Mammary epithelial cell (primary cell): ENCODE measurements around the gene UBE2N.

Experiments
- EZH2 ChIP-seq: IDR thresholded peaks from 2 replicates; pipeline ENCODE4 v1.6.1; 2012; ENCODE audit warnings: low read length, inconsistent platforms, borderline replicate concordance
- TF ChIP-seq, protein P1 (sequence below), 2 donors: IDR thresholded peaks in 1 of 2; conservative IDR thresholded peaks in 1 of 2; 2 replicates each; pipeline ENCODE4 v1.5.1; 2011 to 2012; ENCODE audit warnings: inconsistent platforms in 2 of 2, low read length in 2 of 2, mild to moderate bottlenecking in 2 of 2, control low read depth in 1 of 2, low read depth in 1 of 2; ENCODE audit not compliant: insufficient read depth in 1 of 2; ENCODE audit errors: extremely low read depth in 1 of 2

DNA sequence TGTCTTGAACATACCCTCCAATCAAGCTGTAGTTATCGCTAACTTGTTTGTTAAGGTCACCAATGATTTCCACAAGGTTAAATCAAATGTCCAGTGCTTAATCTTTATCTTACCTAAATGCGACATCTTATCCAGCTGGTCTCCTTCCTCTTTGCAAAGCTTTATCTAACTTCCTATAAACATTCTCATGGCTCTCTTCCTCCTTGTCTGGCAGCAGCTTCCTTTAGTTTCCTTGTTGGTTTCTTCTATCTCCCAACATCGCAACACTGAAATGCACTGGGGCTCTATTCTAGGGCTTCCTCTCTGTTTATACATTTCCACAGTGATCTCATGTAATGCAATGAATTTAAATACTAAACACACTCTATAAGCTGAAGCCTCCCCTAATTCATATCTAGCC lies 28.7 kb downstream of the UBE2N start:
- TF ChIP-seq, protein P1, sequence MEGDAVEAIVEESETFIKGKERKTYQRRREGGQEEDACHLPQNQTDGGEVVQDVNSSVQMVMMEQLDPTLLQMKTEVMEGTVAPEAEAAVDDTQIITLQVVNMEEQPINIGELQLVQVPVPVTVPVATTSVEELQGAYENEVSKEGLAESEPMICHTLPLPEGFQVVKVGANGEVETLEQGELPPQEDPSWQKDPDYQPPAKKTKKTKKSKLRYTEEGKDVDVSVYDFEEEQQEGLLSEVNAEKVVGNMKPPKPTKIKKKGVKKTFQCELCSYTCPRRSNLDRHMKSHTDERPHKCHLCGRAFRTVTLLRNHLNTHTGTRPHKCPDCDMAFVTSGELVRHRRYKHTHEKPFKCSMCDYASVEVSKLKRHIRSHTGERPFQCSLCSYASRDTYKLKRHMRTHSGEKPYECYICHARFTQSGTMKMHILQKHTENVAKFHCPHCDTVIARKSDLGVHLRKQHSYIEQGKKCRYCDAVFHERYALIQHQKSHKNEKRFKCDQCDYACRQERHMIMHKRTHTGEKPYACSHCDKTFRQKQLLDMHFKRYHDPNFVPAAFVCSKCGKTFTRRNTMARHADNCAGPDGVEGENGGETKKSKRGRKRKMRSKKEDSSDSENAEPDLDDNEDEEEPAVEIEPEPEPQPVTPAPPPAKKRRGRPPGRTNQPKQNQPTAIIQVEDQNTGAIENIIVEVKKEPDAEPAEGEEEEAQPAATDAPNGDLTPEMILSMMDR (conservative IDR thresholded peaks at IDR 0.05 in 1 of 2, IDR thresholded peaks at IDR 0.05 in 1 of 2; ENCODE audit: extremely low read depth in 1 of 2, insufficient read depth in 1 of 2, low read depth in 1 of 2, low read length in 2 of 2) = no peak
- no peak for TF ChIP-seq EZH2
